Activated CD8-positive, alpha-beta memory T cell treated with anti-CD3 and anti-CD28 coated beads for 4 hours (primary cell): ENCODE data around the gene UNC13D.
"Not testable (repeated sequence)": the region's sequence is repeated elsewhere in the genome, so short reads cannot be mapped to it uniquely, and the experiment has no call there.

Source experiments
- DNase-seq, 2 donors: peaks; one replicate each; pipeline ENCODE4 v3.0.0-alpha.2; 2020; ENCODE audit warnings: low read depth in 2 of 2

UNC13D gene

DNA sequence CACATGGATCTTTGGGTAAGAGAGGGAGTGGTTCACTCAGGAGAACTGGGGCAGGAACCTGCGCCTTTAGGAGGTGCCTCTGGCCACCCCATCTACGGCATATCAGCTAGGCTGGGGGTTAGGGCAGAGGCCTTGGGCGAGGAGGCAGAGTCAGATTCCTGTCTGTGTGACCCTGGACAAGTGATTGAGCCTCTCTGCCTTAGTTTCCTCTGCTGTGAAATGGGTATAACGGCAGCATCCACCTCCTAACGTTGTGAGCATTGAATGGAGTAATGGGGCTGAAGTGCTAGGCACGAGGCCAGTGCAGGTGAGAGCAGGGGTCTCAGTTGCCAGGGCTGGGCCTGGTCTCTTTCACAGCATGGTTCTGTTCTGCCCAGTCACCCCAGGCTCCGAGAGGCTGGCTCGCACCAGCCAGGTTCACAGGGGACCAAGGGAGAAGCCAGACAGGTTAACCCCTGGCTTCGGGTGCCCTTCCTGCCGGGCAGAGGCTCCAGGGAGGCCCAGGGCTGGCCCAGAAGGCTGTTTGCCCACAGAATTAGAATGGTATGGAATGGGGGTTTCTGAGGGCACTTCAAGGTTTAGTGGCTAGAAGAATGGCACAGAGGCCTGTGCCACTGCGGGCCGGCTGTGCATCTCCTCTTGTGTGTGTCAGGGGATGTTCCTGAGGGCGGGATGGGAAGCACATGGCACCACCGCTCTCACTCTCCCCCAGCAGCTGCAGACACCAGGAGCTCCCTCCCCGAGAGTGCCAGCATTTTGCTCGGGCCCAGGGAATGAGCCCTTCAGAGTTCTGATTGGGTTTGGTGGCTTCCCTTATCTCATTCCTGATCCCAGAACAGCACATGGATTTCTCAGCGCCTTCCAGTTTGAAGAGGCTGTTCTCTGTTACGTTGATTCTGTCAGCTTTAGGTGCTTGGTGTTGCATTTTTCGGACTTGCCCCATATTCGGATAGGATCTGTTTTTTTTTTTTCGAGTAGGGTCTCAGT is 23.8 kb downstream of the UNC13D start:
- DNase-seq, result no peak

DNA sequence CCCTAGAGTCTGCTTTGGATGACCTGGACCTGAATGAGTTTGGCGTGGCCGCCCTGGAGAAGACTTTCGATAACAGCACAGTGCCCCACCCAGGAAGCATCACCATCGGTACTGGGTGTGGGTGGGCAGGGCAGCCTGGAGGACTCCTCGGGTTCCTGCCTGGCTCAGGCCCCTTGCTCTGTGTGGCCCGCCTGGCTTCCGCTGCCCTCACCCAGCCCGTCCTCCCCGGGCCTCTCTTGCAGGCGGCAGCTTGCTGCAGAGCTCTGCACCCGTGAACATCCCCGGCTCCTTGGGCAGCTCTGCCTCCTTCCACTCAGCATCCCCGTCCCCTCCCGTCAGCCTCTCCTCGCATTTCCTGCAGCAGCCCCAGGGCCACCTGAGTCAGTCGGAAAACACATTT is 24.5 kb downstream of the UNC13D start:
- DNase-seq, result no peak

DNA sequence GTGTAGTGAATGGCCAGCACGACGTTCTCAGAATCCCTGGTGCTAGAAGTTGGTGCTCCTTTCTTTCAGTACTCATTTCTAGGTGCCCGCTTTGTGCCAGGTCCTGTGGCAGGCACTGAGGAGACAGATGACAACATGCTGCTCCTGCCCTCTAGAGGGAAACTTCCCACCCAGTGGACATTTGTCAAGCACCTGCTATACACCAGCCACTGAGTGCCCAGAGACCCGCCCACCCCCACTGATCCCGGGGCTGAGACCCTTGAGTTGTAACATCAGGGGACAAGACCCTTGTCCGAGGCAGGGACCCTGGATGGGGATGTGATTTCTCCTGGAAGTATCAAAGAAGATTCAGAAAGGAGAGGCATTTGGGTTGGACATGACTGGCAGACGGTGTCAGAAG is 25.1 kb downstream of the UNC13D start:
- DNase-seq, result no peak

DNA sequence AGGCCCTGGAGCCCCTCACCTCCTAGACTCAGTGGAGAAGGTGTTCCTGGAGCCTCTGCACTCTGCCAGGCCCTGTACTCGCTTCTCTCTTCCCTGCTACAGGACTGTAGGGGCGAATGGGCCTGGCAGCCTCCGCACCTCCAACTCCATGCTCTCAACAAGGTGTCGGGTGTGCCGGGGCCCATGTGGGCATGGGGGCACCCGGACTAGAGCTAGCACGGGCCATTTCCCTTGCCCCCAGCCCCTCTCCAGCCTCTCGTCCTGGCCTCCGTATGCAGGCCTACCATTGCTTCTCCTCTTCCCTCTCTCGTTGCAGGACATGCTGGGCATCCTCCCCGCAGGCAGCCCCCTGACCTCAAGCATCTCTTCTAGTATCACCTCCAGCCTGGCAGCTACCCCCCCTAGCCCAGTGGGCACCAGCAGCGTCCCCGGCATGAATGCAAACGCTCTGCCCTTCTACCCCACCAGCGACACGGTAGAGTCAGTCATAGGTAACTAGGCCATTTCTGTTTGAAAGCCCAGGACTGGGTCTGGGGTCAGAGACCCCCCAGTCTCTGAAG is 25.8 kb downstream of the UNC13D start:
- no peak for DNase-seq

DNA sequence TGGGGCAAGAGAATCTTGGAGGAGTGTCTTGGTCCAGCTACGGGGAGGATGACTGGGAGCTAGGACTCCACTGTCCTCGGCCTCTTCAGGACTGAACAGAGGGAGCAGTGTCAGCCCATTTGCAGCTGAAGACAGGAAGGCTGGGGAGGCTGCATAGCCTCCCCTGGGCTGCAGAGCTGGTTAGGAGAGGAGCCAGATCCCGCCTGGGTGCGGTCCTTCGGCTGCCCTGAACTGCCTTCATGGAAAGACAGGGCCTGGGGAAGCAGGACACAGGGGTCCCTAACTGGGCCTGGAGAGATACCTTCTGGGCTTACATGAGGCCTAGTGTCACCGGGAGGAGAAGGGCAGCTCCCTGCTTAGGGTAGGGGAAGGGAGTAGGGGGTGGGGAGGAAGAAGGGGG is 26.6 kb downstream of the UNC13D start:
- no peak for DNase-seq

DNA sequence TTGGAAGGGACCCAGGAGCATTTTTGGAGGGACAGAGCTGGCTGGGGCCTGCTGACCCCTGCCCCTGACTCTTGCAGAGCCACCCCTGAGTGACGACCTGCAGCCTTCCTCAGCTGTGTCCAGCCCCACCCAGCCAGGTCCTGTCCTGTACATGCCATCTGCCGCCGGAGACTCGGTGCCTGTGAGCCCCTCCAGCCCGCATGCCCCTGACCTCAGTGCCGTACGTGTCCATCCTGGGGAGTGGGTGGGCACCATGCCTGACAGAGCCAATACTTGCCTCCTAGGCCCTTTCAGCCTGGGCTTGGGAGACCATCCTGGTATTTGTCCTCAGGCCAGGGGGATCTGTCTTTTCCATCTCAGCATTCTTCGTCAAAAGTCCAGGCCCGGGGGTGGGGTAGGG is 27.5 kb downstream of the UNC13D start:
- DNase-seq, result no peak

DNA sequence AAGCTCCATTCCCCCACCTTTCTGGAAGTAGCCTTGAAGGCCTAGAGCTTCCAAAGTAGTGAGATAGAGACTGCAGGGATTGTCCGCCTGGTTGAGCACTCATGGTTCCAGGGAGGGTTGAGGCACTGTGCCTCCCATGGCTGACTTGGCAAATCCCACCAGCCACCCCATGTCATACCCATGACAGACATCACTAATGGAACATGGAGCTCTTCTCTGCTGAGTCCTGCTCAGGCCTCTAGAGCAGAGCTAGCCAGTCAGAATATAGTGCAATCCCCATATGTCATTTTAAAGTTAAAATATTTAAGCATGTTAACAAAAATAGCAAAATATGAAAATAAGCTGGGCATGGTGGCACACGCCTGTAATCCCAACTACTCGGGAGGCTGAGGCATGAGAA is 28.8 kb downstream of the UNC13D start:
- no peak for DNase-seq

DNA sequence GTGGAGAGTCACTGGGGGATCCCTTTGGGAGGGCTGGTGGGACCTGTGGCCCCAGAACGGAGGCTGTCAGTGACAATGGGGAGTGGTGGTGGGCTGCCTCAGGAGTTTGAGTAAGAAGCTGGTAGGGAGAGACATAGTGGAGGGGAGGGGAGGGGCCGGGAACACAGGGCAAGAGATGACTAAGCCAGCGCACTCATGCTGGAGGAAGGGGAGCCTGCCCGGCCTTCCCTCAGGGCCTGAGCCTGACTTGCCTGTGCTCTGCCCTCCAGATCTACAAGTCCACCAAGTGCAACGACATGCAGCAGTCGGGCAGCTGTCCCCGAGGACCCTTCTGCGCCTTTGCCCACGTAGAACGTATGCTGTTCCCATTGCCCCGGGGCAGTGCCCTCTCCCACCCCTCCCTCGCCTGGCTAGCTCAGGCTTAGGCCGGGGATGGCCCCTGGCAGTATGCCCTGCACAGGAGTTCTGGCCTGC is 29.3 kb downstream of the UNC13D start:
- no peak for DNase-seq

DNA sequence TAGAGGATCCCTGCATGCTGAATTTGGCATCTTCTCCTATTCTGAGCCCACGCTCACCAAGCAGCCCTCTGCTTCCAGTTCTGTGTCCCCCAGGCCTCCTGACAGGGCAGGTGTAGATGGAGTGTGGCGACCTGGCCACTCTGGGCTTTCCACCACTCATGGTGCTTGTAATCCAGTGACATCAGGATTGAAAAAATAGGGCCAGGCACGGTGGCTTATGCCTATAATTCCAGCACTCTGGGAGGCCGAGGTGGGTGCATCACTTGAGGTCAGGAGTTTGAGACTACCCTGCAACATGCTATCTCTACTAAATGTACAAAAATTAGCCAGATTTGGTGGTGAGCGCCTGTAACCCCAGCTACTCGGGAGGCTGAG is 30.2 kb downstream of the UNC13D start:
- no peak for DNase-seq

DNA sequence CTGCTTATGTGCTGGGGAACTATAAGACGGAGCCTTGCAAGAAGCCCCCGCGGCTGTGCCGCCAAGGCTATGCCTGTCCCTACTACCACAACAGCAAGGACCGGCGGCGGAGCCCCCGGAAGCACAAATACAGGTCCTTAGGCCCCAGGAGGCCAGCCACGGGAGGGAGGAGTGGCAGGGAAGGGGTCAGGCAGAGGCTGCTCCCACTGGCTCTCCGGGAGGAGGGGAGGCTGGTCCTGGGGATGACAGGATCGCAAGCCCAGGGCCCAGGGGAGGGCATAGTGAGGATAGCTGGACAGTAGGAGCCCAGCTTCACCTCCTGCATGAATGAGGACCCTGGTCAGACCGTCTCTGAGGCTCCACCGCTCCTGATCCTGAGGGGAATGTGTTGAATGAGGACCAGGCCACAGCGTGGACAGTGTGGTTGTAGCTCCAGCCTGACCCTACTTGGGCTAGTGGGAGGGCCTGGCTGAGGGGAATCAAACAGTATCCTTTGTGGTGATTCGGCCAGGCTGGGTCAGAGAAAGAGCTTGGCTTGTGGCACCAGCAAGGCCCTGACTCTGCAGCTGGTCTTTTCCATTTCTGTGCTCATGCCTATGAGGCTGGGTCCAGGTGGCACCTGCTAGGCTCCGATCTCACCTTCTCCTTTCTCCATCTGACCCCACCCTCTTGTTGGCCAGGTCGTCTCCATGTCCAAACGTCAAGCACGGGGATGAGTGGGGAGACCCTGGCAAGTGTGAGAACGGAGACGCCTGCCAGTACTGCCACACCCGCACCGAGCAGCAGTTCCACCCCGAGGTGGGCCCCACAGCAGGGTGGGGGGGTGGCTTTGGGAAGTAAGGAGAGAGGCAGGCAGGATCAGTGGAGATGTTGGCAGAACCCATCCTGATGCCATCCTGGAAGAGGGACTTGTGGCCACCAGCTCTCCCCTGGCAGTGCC is 30.9 kb downstream of the UNC13D start:
- no peak for DNase-seq

DNA sequence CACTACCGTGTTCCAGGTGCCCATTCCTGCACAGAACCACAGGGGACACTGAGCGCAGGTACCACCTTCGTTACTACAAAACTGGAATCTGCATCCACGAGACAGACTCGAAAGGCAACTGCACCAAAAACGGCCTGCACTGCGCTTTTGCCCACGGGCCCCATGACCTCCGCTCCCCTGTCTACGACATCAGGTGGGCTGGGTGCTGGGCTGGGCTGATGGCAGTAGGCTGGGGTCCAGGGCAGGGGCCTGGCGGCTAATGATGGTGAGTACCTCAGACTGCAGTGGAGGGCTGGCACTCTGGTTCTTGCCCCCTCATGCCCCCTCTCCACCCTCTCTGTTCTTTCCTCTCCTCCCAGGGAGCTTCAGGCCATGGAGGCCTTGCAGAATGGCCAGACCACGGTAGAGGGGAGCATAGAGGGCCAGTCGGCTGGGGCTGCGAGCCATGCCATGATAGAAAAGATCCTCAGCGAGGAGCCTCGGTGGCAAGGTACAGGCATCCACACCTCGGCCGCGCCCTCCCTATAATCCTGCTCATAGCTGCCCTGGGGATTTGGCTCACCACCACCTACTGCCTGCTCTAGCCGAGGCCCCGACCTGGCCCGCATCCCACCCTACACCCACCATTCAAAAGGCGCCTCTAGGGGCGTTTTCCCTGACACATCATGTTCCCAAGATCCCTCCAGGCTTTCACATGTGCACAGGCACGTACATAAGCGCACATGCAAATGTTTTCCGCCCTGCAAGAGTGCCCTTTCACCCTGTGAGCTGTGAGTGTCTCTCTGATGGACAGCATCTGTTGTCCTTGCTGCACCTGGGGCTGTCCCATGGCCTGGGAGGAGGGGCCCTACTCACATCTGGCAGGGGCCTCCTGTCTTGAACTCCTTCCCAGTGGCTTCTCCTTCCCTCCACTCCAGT is 31.8 kb downstream of the UNC13D start:
- DNase-seq, result no peak

DNA sequence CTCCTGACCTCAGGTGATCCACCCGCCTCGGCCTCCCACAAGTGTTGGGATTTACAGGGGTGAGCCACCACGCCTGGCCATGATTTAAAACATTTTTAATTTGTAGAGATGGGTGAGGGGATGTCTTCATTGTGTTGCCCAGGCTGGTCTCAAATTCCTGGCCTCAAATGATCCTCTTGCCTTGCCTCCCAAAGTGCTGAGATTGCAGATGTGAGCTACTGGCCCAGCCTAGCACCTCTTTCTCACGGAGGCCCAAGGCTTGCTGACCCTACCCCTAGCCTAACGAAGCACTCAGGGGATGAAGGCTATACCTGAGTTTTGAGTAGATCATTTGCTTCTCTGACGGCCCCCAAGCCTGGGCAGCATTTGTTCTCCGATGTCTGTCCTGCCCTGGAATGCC is 33.0 kb downstream of the UNC13D start:
- DNase-seq, result no peak

DNA sequence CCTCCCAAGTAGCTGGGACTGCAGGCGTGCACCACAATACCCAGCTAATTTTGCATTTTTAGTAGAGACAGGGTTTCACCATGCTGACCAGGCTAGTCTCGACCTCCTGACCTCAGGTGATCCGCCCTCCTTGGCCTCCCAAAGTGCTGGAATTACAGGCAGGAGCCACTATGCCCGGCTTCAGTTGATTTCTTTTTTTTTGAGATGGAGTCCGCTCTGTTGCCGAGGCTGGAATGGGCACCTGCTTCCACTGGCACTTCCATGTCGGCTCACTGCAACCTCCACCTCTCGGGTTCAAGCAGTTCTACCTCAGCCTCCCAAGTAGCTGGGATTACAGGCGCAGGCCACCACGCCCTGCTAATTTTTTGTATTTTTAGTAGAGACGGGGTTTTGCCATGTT is 33.4 kb downstream of the UNC13D start:
- not testable (repeated sequence) for DNase-seq

DNA sequence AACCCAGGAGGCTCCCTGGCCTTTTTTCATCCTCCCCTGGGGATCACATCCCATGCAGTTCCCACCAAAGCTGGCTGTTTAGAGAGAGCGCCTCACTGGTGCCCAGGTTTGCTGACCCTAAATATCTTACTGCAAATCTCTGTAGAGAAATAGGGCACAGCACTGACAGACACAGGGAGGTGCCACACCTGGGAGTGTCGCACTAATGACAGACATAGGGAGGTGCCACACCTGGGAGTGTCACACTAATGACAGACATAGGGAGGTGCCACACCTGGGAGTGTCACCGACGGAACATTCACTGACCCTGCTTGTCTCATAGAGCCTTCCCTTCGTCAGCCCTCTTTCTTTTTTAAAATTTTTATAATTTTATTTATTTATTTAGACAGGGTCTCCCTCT is 34.0 kb downstream of the UNC13D start:
- DNase-seq, result no peak

DNA sequence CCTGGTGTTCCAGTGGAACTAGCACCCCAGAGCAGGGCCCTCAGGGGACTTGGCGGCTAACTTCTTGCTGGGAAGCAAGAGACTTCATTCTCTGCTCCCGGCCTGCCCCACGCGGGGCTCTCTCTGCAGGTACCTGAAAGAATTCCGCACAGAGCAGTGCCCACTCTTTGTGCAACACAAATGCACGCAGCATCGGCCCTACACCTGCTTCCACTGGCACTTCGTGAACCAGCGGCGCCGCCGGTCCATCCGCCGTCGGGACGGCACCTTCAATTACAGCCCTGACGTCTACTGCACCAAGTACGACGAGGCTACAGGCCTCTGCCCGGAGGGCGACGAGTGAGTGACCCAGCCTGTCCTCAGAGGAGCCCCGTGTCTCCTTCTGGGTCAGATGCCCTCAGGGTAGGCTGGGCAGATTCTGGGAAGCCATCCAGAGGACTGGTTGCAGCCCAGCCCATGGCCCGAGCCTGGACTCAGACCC is 34.5 kb downstream of the UNC13D start:
- DNase-seq, result no peak

DNA sequence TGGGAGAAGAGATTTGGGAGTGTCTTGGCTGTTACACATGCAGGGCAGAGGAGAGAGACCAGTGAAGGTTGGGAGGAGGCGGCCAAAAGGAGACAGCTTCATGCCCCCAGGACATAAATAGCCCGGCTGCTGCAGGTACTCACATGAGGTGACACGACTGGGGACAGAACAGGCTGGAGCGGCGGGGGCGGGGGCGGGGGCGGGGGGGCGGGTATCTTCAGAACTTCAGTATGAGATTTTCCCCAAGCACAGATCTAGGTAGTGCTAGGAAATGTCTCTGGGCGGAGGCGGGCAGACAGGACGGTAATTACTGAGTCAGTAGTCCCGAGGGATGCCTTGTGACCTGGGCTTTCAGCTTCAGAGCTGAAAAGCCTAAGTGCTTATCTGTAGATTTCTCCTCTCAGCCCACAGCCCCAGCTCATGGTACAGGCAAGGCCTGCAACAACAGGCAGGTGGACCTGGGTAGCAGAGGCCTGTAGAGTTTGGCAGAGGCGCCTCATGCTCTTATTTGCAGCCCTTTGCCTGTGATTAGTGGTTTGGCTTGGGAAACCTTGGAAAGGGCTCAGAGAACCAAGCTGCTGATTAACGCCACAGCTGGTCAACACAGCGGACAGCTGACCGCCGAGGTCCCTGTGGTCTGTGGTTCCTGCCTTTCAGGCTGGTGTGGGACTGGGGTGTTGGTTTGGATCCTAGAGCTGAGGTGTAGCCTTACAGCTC is 35.1 kb downstream of the UNC13D start:
- no peak for DNase-seq

DNA sequence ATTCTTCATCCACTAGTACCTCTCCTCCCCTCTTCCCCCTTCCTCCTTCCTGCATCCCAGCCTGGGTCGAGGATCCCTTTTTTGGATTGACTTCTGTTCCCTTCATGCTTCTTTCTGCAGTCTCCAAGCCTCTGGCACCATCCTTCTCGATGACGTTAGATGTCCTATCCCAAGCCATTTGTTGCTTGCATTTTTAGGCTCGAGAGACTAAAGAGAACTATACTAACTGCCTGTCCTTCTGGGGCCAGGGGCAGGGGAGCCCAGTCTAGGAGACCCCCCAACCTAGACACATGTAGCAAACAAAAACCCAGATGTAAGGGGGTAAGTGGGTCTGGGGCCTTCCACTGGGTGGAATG is 35.7 kb downstream of the UNC13D start:
- DNase-seq, result no peak

DNA sequence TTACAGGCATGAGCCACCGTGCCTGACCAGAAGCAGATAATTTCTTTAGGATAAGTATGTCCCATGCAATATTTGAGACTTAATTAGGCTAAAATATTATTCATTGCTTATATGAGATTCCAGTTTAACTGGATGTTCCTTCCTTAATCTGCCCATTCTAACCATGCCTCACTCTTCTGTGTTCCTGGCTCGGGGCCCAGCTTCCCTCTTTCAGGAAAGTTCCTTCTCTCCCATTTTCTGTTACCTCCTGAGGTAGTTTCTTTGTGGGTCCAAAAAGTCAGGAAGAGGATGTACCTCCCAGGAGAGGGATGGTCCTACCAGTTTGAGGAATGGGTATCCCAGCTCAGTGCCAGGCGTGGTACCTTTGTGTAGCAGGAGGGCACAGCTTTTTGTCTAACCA is 36.3 kb downstream of the UNC13D start:
- no peak for DNase-seq

DNA sequence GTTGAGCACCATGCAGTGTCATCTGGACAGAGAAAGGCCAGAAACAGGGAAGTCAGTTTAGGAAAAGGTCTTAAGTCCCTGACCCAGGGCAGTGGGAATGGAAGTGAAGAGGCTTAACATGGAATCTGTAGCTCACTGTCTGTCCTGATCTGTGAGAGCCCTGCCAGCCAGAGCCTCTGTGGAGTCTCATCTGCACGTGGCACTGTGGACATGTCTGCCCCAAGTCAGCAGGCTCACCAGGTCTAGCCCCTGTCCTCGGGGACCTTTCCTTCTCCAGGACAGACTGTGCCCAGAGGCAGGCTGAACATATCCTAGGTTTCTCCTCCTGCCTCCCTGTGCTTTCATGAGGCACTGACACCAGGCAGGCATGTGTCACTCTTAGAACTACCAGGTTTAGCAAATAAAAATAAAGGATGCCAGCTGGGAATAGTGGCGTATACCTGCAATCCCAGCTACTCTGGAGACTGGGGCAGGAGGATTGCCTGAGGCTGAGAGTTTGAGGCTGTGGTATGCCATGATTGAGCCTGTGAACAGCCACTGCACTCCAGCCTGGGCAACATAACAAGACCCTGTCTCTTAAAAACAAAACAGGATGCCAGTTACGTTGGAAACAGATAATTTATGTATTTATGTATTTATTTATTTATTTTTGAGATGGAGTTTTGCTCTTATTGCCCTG is 37.2 kb downstream of the UNC13D start:
- no peak for DNase-seq

DNA sequence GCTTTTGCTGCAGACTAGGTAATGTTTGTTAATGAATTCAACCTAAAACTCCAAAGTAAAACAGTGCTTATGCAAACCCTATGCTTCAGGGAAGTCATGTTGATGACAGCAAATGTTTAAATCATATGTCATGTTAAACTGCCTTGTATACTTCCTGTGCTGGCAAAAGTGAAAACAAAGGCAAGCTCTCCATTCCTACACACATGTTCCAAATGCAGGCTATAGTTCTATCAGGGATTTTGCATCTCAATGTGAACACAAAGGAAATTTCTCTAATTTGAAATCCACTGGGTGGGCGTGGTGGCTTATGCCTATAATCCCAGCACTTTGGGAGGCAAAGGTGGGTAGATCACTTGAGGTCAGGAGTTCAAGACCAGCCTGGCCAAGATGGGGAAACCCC is 40.3 kb downstream of the UNC13D start:
- DNase-seq, result no peak
